Astrocyte of the spinal cord (primary cell): ENCODE results near the gene SRRM2.

Experiments used
- DNase-seq: peaks from one replicate; pipeline ENCODE4 v3.0.0; 2011; ENCODE audit warnings: low read depth, low spot score
- H3K4me3 ChIP-seq: 2 replicates; pipeline ENCODE4 v1.5.1; 2011; ENCODE audit warnings: low read depth, mild to moderate bottlenecking, low read length, moderate library complexity
- CTCF ChIP-seq: IDR thresholded peaks from 2 replicates; pipeline ENCODE4 v1.5.1; 2012; ENCODE audit warnings: low read depth, mild to moderate bottlenecking, low read length, inconsistent platforms
- in situ Hi-C: cut with HindIII; loops from 2 replicates; pipeline ENCODE4 v1.10.0; 2017; ENCODE audit warnings: low sequenced_read_pairs

The SRRM2 gene

DNA sequence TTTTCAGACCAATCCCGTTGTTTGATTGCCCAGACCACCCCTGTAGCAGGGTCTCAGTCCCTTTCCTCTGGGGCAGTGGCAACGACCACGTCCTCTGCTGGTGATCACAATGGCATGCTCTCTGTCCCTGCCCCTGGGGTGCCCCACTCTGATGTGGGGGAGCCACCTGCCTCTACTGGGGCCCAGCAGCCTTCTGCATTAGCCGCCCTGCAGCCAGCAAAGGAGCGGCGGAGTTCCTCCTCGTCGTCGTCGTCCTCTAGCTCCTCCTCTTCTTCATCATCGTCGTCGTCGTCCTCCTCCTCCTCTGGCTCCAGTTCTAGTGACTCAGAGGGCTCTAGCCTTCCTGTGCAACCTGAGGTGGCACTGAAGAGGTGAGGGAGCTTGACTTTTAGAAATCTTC is 15.5 kb downstream of the SRRM2 start:
- no peak for DNase-seq
- in situ Hi-C loops: no loop called here
- no peak for TF ChIP-seq CTCF
- H3K4me3 ChIP-seq: no peak overlapping the region

DNA sequence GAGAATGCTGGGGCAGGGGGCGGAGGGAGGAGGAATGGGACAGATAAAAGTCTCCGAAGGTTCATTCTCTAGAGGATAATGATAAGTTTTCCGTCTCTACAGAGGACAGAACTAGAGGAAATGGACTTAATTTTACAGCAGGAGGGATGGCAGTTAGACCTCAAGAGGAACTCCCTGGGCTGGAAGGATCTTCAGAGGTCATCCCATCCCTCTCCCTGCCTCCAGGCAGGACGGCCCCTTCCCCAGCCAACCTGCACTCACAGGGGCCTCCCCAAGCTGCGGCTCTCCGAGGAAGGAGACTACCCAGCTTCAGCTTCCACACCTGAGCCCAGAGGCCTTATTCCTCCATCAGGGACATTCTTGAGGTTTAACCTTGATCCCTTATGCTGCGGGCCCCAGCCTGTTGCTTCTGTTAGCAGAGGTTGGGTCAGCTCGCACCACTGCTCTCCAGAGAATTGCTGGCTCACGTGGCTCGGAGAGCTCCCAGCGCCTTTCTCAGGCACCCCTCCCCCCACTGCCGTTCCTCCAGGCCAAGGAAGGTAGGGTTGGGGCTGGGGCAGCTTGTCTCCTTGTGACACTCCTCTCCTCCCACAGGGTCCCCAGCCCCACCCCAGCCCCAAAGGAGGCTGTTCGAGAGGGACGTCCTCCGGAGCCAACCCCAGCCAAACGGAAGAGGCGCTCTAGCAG is 16.1 kb downstream of the SRRM2 start:
- in situ Hi-C loops: no loop called here
- DNase-seq: no peak
- no peak for TF ChIP-seq CTCF
- no peak overlapping the region for H3K4me3 ChIP-seq

DNA sequence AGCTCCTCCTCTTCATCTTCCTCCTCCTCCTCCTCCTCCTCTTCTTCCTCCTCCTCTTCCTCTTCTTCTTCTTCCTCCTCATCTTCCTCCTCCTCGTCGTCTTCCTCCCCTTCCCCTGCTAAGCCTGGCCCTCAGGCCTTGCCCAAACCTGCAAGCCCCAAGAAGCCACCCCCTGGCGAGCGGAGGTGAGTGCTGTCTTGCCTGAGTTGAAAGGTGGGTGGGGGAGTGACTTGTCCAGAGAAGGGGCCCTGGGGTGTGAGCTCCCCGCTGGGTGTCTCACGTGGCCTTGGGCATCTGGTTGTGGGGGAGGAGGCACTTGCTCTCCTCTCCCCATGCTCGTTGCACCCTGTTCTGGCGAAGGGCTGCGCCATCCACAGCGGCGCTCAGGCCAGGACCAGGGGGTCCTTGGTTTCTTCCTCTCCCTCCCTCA is 16.7 kb downstream of the SRRM2 start:
- in situ Hi-C loops: no loop called here

GRCh38 chr16:2769675-2770056 is 17.2 kb downstream of the SRRM2 start:
- no peak for TF ChIP-seq CTCF
- H3K4me3 ChIP-seq: no peak overlapping the region
- no peak for DNase-seq
- in situ Hi-C loops: no loop called here

More for the DNA sequence above, 16.7 kb downstream of the SRRM2 start:
- no peak overlapping the region for H3K4me3 ChIP-seq
- TF ChIP-seq CTCF: no peak
- DNase-seq: no peak

- in situ Hi-C loops: no loop called here
Measured at GRCh38 chr16:2770057-2770951, 17.9 kb downstream of the SRRM2 start.

More at GRCh38 chr16:2770057-2770951, 17.9 kb downstream of the SRRM2 start:
- peak; percentile 7 for TF ChIP-seq CTCF
- H3K4me3 ChIP-seq: no peak overlapping the region
- no peak for DNase-seq
